Activated naive CD4-positive, alpha-beta T cell treated with anti-CD3 and anti-CD28 coated beads for 36 hours (primary cell): ENCODE data around the gene BRMS1L. TPM values are rescaled to one million over a fixed set of nuclear protein-coding genes. Genes with fewer than 3 reads are reported as not detected.

Experiments
- CTCF ChIA-PET: fragments of 350-600 bp; sonication (Branson Sonifier 250); formaldehyde crosslinking; loops from one replicate; lab custom pipeline; 2021; ENCODE audit warnings: antibody characterized with exemption; lab: Charles Lee
- DNase-seq: peaks from one replicate; pipeline ENCODE4 v3.0.0-alpha.2; 2020
- H3K27ac Mint-ChIP-seq: one replicate; pipeline ENCODE4 v1.8.0; 2021; ENCODE audit warnings: mild to moderate bottlenecking, mixed read lengths
- H3K27me3 Mint-ChIP-seq: one replicate; pipeline ENCODE4 v1.8.0; 2021; ENCODE audit warnings: low read depth, mixed read lengths
- H3K36me3 Mint-ChIP-seq: one replicate; pipeline ENCODE4 v1.8.0; 2021; ENCODE audit warnings: low read depth, mixed read lengths
- H3K4me1 Mint-ChIP-seq: one replicate; pipeline ENCODE4 v1.8.0; 2021; ENCODE audit warnings: low read depth, mixed read lengths
- H3K4me3 Mint-ChIP-seq: one replicate; pipeline ENCODE4 v1.8.0; 2021; ENCODE audit warnings: mild to moderate bottlenecking, moderate library complexity, mixed read lengths
- H3K9me3 Mint-ChIP-seq: one replicate; pipeline ENCODE4 v1.8.0; 2021; ENCODE audit warnings: mixed read lengths
- intact Hi-C: fragments of 100-400 bp; cut with micrococcal nuclease; formaldehyde crosslinking; loops from one replicate; pipeline ENCODE4 v1.15.1; 2023
- total RNA-seq, 2 experiments: library from RNA; stranded (reverse); gene quantifications; one replicate each; pipeline ENCODE4 v1.2.3, GENCODE V29; 2021

BRMS1L gene
- total RNA-seq, 2 experiments from 2014 or later, result 4.4 to 5.3 TPM

DNA sequence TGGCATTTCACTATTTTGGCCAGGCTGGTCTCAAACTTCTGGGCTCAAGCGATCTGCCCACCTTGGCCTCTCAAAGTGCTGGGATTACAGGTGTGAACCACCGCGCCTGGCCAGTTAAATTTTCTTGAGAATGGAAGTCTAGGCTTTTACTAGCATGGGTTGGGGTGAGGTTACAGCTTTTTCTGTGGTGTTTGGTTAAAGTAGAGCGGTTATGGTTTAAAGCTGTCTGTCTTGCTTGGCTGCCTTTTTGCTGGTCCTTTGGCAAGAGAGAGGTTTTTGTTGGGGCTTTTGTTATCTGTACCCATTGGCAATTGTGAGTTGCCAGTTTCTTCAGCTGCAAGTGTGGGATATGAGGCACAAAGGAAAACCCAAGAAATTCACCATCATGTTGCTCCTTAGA is 84.1 kb downstream of the BRMS1L start:
- Mint-ChIP-seq H3K9me3 (no peaks in the 10 kb centered on the region), H3K4me3 (no peak overlapping the region), H3K4me1 (no peaks in the 10 kb centered on the region), H3K27ac (no peak overlapping the region), H3K36me3 (no peaks in the 10 kb centered on the region), H3K27me3 (no peaks in the 10 kb centered on the region)
- CTCF ChIA-PET, result no interaction called here
- no peak for DNase-seq
- intact Hi-C loops, result no loop called here

GRCh38 chr14:35911097-35911496 is 85.0 kb downstream of the BRMS1L start:
- Mint-ChIP-seq H3K27me3 (no peaks in the 10 kb centered on the region), H3K9me3 (no peaks in the 10 kb centered on the region), H3K4me3 (no peak overlapping the region), H3K36me3 (no peaks in the 10 kb centered on the region), H3K27ac (no peak overlapping the region), H3K4me1 (no peaks in the 10 kb centered on the region)
- DNase-seq, result no peak
- CTCF ChIA-PET, result no interaction called here
- intact Hi-C loops, result no loop called here

DNA sequence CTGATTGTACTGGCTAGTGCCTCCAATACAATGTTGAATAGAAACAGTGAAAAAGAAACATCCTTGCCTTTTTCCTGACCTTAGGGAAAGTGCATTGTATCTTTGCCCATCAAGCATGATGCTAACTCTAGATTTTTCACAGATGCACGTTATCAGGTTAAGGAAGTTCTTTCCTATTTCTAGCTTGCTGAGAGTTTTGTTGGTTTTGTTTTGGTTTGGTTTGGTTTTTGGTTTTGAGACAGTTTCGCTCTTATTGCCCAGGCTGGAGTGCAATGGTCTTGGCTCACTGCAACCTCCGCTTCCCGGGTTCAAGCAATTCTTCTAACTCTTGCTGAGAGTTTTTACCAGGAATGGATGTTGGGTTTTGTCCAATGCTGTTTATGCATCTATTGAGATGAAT is 89.0 kb downstream of the BRMS1L start:
- peaks cover 3% of the 10 kb centered on the region for H3K27me3 Mint-ChIP-seq

GRCh38 chr14:35915775-35916174 is 89.6 kb downstream of the BRMS1L start:
- Mint-ChIP-seq H3K36me3 (peaks cover 4% of the 10 kb centered on the region), H3K4me3 (no peak overlapping the region), H3K27me3 (peaks cover 3% of the 10 kb centered on the region), H3K9me3 (peaks cover 5% of the 10 kb centered on the region), H3K4me1 (no peaks in the 10 kb centered on the region), H3K27ac (no peak overlapping the region)
- CTCF ChIA-PET, result no interaction called here
- DNase-seq, result no peak
- intact Hi-C loops, result no loop called here

More for the DNA sequence above, 89.0 kb downstream of the BRMS1L start:
- peaks cover 5% of the 10 kb centered on the region for H3K9me3 Mint-ChIP-seq
- intact Hi-C loops, result no loop called here
- H3K36me3 Mint-ChIP-seq, result peaks cover 4% of the 10 kb centered on the region
- H3K4me1 Mint-ChIP-seq, result no peaks in the 10 kb centered on the region
- CTCF ChIA-PET, result no interaction called here
- H3K4me3 Mint-ChIP-seq, result no peak overlapping the region
- no peak for DNase-seq
- H3K27ac Mint-ChIP-seq, result no peak overlapping the region

Other genes starting within 250 kb of the BRMS1L start
- gene RALGAPA1, start 17.0 kb upstream of the BRMS1L start, total RNA-seq, result 10 to 100 TPM; 18.6 to 21.0 TPM